GM12875 (cell line): Measurements from ENCODE around the gene IL10RB.
A peak's percentile ranks its signal among the peaks of the same experiment; 100 is the strongest.

Source experiments
- H3K4me3 ChIP-seq: one replicate; pipeline ENCODE4 v1.5.1; 2011; ENCODE audit warnings: low read depth, low read length, control low read depth
- CTCF ChIP-seq: IDR thresholded peaks from 2 replicates; pipeline ENCODE4 v1.5.1; 2011; ENCODE audit warnings: low read depth, mild to moderate bottlenecking, control low read depth, inconsistent platforms, low read length, moderate library complexity, borderline replicate concordance; ENCODE audit not compliant: insufficient read depth

Gene IL10RB

GRCh38 chr21:33229784-33230544 is 36.2 kb upstream of the IL10RB start, which contains the start of gene IFNAR2:
Gene IFNAR2, plus strand, starts transcription at chr21:33229938. Its CDS starts 11,985 bp downstream, at chr21:33241923.
- TF ChIP-seq CTCF, result no peak
- peak within 1 kb of the TSS; percentile 97 for H3K4me3 ChIP-seq

GRCh38 chr21:33230545-33231324 is 35.4 kb upstream of the IL10RB start:
- peak overlapping the region; percentile 97 for H3K4me3 ChIP-seq
- TF ChIP-seq CTCF, result no peak

GRCh38 chr21:33231526-33231925 is 34.6 kb upstream of the IL10RB start:
- H3K4me3 ChIP-seq, result peak overlapping the region; percentile 97
- no peak for TF ChIP-seq CTCF

- TF ChIP-seq CTCF, result no peak
- H3K4me3 ChIP-seq, result peak overlapping the region; percentile 34
Measured at GRCh38 chr21:33232291-33233034, 33.7 kb upstream of the IL10RB start.

- TF ChIP-seq CTCF, result no peak
Measured at GRCh38 chr21:33234635-33235520, 31.3 kb upstream of the IL10RB start.

GRCh38 chr21:33236013-33236686 is 30.0 kb upstream of the IL10RB start:
- TF ChIP-seq CTCF, result no peak
- H3K4me3 ChIP-seq, result no peak overlapping the region

More at GRCh38 chr21:33234635-33235520, 31.3 kb upstream of the IL10RB start:
- H3K4me3 ChIP-seq, result no peak overlapping the region
